Neural cell (in vitro differentiated cells): ENCODE measurements around the gene SERPINB6.

ENCODE experiments used
- CTCF ChIP-seq: fragments of 450-650 bp; IDR thresholded peaks from 2 replicates; pipeline ENCODE4 v1.5.1; 2014; ENCODE audit warnings: antibody characterized with exemption, mild to moderate bottlenecking, moderate library complexity; ENCODE audit not compliant: poor library complexity, severe bottlenecking
- POLR2AphosphoS5 ChIP-seq: IDR thresholded peaks from 2 replicates; pipeline ENCODE4 v1.6.1; 2012
- TAF1 ChIP-seq: IDR thresholded peaks from 2 replicates; pipeline ENCODE4 v1.6.1; 2012; ENCODE audit warnings: low read depth

GRCh38 chr6:2949536-2950083 lies 21.8 kb downstream of the SERPINB6 start:
- TF ChIP-seq CTCF (no peak), POLR2AphosphoS5 (no peak), TAF1 (no peak)
